ENCODE measurements around the gene CRTC2.

The CRTC2 gene

GRCh38 chr1:153973525-153973924, 15.1 kb upstream of the CRTC2 start:
- no peak for DNase-seq

- no peak for DNase-seq
Observed at GRCh38 chr1:153973071-153973470, 14.7 kb upstream of the CRTC2 start.

GRCh38 chr1:153970346-153970745, 11.9 kb upstream of the CRTC2 start:
- DNase-seq: no peak

DNA sequence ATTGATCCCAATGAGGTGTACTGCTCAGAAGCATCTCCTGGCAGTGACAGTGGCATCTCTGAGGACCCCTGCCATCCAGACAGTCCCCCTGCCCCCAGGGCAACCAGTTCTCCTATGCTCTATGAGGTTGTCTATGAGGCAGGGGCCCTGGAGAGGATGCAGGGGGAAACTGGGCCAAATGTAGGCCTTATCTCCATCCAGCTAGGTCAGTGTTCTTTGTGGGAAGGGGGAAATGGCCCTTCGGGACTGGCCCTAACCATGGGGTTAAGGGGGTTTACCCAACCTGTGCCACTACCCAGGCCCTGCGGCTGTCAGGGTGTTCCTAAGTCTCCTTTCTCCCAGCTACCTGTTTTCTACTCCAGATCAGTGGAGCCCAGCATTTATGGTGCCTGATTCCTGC, 10.6 kb upstream of the CRTC2 start:
- no peak for DNase-seq

DNA sequence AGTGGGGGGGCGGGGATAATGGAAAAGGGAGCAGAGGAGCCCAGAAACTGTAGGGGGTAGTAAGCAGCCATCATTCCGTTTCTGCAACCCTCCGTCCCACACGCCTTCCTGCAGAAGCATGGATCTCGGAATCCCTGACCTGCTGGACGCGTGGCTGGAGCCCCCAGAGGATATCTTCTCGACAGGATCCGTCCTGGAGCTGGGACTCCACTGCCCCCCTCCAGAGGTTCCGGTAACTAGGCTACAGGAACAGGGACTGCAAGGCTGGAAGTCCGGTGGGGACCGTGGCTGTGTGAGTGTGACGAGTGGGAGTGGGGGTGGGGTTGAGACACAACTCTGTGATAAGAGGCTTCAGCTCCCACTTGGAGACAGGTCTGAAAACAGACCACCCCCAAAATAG, 10.0 kb upstream of the CRTC2 start:
- no peak for DNase-seq

- no peak for DNase-seq
Observed at GRCh38 chr1:153968000-153968363, 9.6 kb upstream of the CRTC2 start.

GRCh38 chr1:153967107-153967999, 8.9 kb upstream of the CRTC2 start, which contains the start of gene CREB3L4:
CREB3L4 (plus strand) TSS chr1:153967902; CDS start chr1:153968526, 624 bp downstream.
- peak; percentile 77 for DNase-seq

- no peak for DNase-seq
Observed at GRCh38 chr1:153963850-153964331, 5.5 kb upstream of the CRTC2 start.

- peak; percentile 94 for DNase-seq
Observed at GRCh38 chr1:153963030-153963849, 4.8 kb upstream of the CRTC2 start, which contains the start of gene SLC39A1. SLC39A1 (minus strand) TSS chr1:153963537; CDS start chr1:153962715, 822 bp downstream.

- DNase-seq: no peak
Observed at GRCh38 chr1:153962088-153963029, 3.9 kb upstream of the CRTC2 start.

DNA sequence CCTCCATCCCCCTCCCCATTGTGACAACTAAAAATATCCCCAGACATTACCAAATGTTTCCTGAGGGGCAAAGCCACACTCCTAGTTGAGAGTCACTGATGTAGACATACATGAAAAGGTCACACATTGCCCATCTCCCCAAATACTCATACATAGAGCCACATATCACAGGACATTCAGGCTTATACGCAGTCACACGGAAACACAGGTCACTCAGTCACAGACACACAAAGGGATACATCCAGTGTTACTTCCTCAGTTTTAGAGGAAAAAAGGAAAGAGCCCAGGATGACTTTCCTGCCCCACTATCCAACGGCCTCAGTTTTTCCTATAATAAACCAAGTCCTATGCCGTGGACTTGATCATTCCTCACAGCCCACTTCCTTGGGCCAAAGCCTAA, 3.0 kb upstream of the CRTC2 start:
- no peak for DNase-seq

- no peak for DNase-seq
Observed at GRCh38 chr1:153960206-153960605, 1.8 kb upstream of the CRTC2 start.

DNA sequence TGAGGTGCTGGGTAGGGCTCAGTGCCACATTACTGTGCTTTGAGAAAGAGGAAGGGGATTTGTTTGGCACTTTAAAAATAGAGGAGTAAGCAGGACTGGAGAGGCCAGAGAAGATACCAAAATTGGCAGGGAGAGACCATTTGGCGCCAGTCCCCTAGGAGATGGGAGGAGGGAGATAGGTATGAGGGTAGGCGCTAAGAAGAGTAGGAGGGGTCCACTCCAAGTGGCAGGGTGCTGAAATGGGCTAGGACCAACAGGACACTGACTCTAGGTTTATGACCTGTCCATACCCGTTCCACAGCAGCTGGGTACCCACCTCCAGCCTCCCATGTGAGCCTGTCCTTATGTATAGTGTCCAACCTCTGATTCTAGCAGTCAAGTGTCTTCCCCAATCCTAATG, 1.0 kb upstream of the CRTC2 start:
- no peak for DNase-seq

DNA sequence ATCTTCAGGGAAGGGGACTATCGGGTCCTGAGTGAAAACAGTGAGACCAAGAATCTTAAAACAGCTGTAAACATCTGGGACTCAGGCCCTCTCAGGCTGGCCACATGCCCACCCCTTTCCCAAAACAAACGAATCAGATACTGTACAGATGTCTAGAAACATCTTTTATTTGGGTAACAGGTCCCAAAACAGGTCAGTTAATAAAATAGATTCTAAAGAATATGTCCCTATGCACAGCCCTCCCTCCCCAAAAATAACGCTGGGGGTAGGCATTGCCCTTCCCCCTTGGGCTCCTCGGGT, 499 bp upstream of the CRTC2 start:
- DNase-seq: no peak

- DNase-seq: no peak
Observed at GRCh38 chr1:153957744-153958110, 685 bp downstream of the CRTC2 start.

DNA sequence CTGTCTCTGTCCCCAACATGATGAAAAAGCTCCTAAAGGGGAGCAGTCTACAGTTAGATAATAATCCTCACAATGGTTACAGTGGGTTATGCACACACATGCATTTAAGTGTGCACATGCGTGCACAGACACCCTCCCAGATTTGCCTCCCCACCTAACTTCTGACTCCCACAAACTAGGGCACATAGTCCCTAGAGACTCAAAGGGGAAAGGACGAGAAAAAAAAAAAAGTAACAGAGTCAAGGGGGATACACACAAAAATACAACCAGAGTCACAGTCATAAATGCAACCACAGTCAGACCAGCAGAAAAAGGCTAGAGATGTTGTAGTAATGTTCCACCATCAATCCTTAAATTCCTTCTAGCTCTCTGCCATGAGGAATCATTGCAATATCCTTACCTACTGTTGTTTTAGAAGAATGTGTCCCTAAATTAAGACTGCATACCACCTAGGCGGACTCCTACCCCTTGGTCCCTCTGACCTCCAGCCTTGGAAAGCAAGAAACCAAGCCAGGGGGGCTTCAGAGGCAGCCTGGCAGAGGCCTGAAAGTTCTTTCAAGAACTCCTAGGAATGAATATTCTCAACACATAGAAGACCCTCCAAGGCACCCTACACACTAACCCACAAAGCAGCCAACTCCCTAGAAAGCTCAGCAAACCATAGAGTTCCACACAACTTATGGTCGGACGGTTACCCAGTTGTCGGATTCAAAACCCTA, 1.3 kb downstream of the CRTC2 start:
- no peak for DNase-seq

DNA sequence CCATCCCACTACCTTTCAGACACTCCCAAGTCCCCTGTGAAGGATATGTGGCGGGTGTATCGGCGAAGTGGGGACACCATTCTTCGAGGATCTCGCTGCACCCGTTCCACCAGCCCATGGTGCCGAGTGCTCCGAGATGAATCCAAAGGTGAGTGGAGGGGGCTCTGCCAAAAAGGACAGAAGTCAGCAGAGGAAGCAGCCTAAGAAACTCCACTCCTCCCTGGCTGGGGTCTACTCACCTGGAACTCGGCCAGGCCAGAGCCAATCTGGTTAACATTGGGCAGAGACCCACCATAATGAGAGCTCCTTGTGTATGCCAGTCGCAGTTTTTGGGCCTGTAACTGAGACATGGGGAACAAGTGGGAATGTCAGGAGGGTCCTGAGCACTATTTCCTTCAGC, 3.6 kb downstream of the CRTC2 start:
- no peak for DNase-seq

DNA sequence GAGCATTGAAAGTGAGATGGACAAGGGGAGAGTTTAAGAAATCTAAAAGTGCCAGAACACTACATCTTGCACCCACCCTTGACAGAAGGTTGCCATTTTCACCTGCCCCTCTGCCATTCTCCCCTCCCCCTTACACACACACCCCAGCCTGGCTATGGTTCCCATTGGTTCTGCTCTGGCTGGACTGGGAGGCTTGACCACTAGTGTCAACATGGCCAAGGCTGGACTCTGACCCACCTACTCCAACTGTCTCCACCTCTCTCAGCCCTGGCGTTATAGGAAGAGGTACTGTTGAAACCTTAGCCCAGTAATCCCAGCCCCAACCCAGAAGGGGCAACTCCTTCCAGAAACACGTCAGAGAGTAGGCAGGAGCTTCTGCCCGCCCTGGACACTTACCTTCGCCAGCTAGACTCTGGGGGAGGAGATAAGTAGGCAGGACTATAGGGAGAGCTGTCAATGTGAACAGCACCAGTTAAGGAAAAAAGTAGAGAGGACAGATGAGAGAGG, 4.5 kb downstream of the CRTC2 start:
- no peak for DNase-seq

GRCh38 chr1:153951801-153952200, 6.6 kb downstream of the CRTC2 start:
- DNase-seq: no peak

- no peak for DNase-seq
Observed at GRCh38 chr1:153951183-153951582, 7.2 kb downstream of the CRTC2 start.

GRCh38 chr1:153946622-153947241, 11.7 kb downstream of the CRTC2 start, which contains the start of gene DENND4B:
DENND4B (minus strand) TSS chr1:153946718; CDS start chr1:153944374, 2,344 bp downstream.
- DNase-seq: peak; percentile 78
